H9 (cell line): ENCODE measurements around the gene XPC. TPM values are rescaled to one million over a fixed set of nuclear protein-coding genes. Genes with fewer than 3 reads are reported as not detected.
A peak's percentile ranks its signal among the peaks of the same experiment; 100 is the strongest.

Experiments
- DNase-seq: peaks from one replicate; pipeline ENCODE4 v3.0.0-alpha.2; 2017
- H2AFZ ChIP-seq: one replicate; pipeline ENCODE4 v1.6.1; 2013; ENCODE audit warnings: mild to moderate bottlenecking, low read length, control low read depth, moderate library complexity
- H2AK5ac ChIP-seq: 2 replicates; pipeline ENCODE4 v1.6.1; 2013; ENCODE audit warnings: low read length, control low read depth, mixed read lengths; ENCODE audit not compliant: insufficient read length
- H2BK120ac ChIP-seq: one replicate; pipeline ENCODE4 v1.6.1; 2013; ENCODE audit warnings: low read depth, mild to moderate bottlenecking, low read length, control low read depth, inconsistent platforms; ENCODE audit not compliant: poor library complexity, severe bottlenecking
- H2BK12ac ChIP-seq: 2 replicates; pipeline ENCODE4 v1.6.1; 2013; ENCODE audit warnings: low read length, control low read depth, mixed read lengths, low read depth; ENCODE audit not compliant: insufficient read length
- H2BK15ac ChIP-seq: 2 replicates; pipeline ENCODE4 v1.6.1; 2013; ENCODE audit warnings: low read depth, low read length, control low read depth
- H2BK20ac ChIP-seq: one replicate; pipeline ENCODE4 v1.6.1; 2013; ENCODE audit warnings: low read depth, mild to moderate bottlenecking, low read length, control low read depth, inconsistent platforms; ENCODE audit not compliant: poor library complexity, severe bottlenecking
- H2BK5ac ChIP-seq: 2 replicates; pipeline ENCODE4 v1.6.1; 2013; ENCODE audit warnings: low read length, control low read depth, mixed read lengths; ENCODE audit not compliant: insufficient read length
- H3K14ac ChIP-seq: 2 replicates; pipeline ENCODE4 v1.6.1; 2013; ENCODE audit warnings: low read length, control low read depth; ENCODE audit not compliant: insufficient read depth
- H3K18ac ChIP-seq: 2 replicates; pipeline ENCODE4 v1.6.1; 2013; ENCODE audit warnings: low read depth, mild to moderate bottlenecking, mixed read lengths, low read length, control low read depth; ENCODE audit not compliant: insufficient read length
- H3K23ac ChIP-seq: 2 replicates; pipeline ENCODE4 v1.6.1; 2013; ENCODE audit warnings: low read length, control low read depth, mixed read lengths, low read depth; ENCODE audit not compliant: insufficient read length
- H3K23me2 ChIP-seq: 2 replicates; pipeline ENCODE4 v1.6.1; 2013; ENCODE audit warnings: low read depth, mild to moderate bottlenecking, mixed read lengths, low read length, control low read depth; ENCODE audit not compliant: insufficient read length, poor library complexity, severe bottlenecking
- H3K27ac ChIP-seq: 2 replicates; pipeline ENCODE4 v1.5.1; 2013; ENCODE audit warnings: low read length, control low read depth, mixed read lengths, low read depth; ENCODE audit not compliant: insufficient read length
- H3K27me3 ChIP-seq: 2 replicates; pipeline ENCODE4 v1.6.1; 2013; ENCODE audit warnings: low read length, control low read depth, inconsistent platforms; ENCODE audit not compliant: insufficient read depth
- H3K4ac ChIP-seq: 2 replicates; pipeline ENCODE4 v1.6.1; 2013; ENCODE audit warnings: low read depth, mild to moderate bottlenecking, control low read depth, inconsistent platforms, low read length, moderate library complexity
- H3K4me1 ChIP-seq: 2 replicates; pipeline ENCODE4 v1.6.1; 2013; ENCODE audit warnings: low read length, control low read depth, inconsistent platforms; ENCODE audit not compliant: insufficient read depth
- H3K4me2 ChIP-seq: 2 replicates; pipeline ENCODE4 v1.6.1; 2013; ENCODE audit warnings: low read length, control low read depth, mixed read lengths; ENCODE audit not compliant: insufficient read length, insufficient read depth
- H3K56ac ChIP-seq: 2 replicates; pipeline ENCODE4 v1.6.1; 2013; ENCODE audit warnings: low read depth, mild to moderate bottlenecking, mixed read lengths, low read length, control low read depth; ENCODE audit not compliant: insufficient read length
- H3K79me1 ChIP-seq: 2 replicates; pipeline ENCODE4 v1.6.1; 2013; ENCODE audit warnings: low read depth, mild to moderate bottlenecking, moderate library complexity, low read length, control low read depth, inconsistent platforms; ENCODE audit not compliant: insufficient read depth, poor library complexity, severe bottlenecking
- H3K79me2 ChIP-seq: 2 replicates; pipeline ENCODE4 v1.6.1; 2013; ENCODE audit warnings: low read length, control low read depth, inconsistent platforms; ENCODE audit not compliant: insufficient read depth
- H3K9ac ChIP-seq: 2 replicates; pipeline ENCODE4 v1.6.1; 2013; ENCODE audit warnings: low read length, control low read depth, mixed read lengths; ENCODE audit not compliant: insufficient read length; ENCODE audit errors: extremely low read depth
- H3K9me3 ChIP-seq: one replicate; pipeline ENCODE4 v1.6.1; 2013; ENCODE audit warnings: low read depth, low read length, inconsistent platforms; ENCODE audit not compliant: control insufficient read depth
- H3T11ph ChIP-seq: one replicate; pipeline ENCODE4 v1.6.1; 2013; ENCODE audit warnings: mild to moderate bottlenecking, low read length, control low read depth, inconsistent platforms
- H4K20me1 ChIP-seq: one replicate; pipeline ENCODE4 v1.6.1; 2013; ENCODE audit not compliant: control insufficient read depth, insufficient read length, insufficient read depth
- H4K5ac ChIP-seq: 2 replicates; pipeline ENCODE4 v1.6.1; 2013; ENCODE audit warnings: low read depth, mild to moderate bottlenecking, mixed read lengths, low read length, control low read depth; ENCODE audit not compliant: insufficient read length
- H4K8ac ChIP-seq: replicated peaks from 2 replicates; pipeline ENCODE4 v1.6.1; 2013; ENCODE audit warnings: low read length, control low read depth, mixed read lengths, low read depth; ENCODE audit not compliant: insufficient read length
- H4K91ac ChIP-seq: 2 replicates; pipeline ENCODE4 v1.6.1; 2013; ENCODE audit warnings: low read depth, mild to moderate bottlenecking, moderate library complexity, mixed read lengths, low read length, control low read depth; ENCODE audit not compliant: insufficient read length
- H3K27ac Mint-ChIP-seq, 3 experiments: 2 replicates in 2 of 3; 3 replicates in 1 of 3; pipeline ENCODE4 v1.8.0; 2020 to 2021; ENCODE audit warnings: mixed read lengths in 3 of 3, mild to moderate bottlenecking in 1 of 3, moderate library complexity in 1 of 3
- H3K27me3 Mint-ChIP-seq: 2 replicates; pipeline ENCODE4 v1.8.0; 2021; ENCODE audit warnings: low read depth, mild to moderate bottlenecking, moderate library complexity, mixed read lengths
- H3K36me3 Mint-ChIP-seq, 3 experiments: 2 replicates in 2 of 3; 3 replicates in 1 of 3; pipeline ENCODE4 v1.8.0; 2020 to 2021; ENCODE audit warnings: low read depth in 3 of 3, mixed read lengths in 3 of 3; ENCODE audit not compliant: insufficient read depth in 1 of 3
- H3K4me1 Mint-ChIP-seq, 2 experiments: 2 replicates each; pipeline ENCODE4 v1.8.0; 2020; ENCODE audit warnings: mixed read lengths in 2 of 2
- H3K4me3 Mint-ChIP-seq, 2 experiments: 2 replicates in 1 of 2; 3 replicates in 1 of 2; pipeline ENCODE4 v1.8.0; 2020 to 2021; ENCODE audit warnings: mild to moderate bottlenecking in 2 of 2, mixed read lengths in 2 of 2, moderate library complexity in 1 of 2
- H3K9me3 Mint-ChIP-seq, 2 experiments: 2 replicates in 1 of 2; 3 replicates in 1 of 2; pipeline ENCODE4 v1.8.0; 2020; ENCODE audit warnings: mild to moderate bottlenecking in 2 of 2, mixed read lengths in 2 of 2, moderate library complexity in 1 of 2
- CTCF ChIP-seq: fragments of 200-600 bp; sonication (generic); conservative IDR thresholded peaks from 3 replicates; pipeline ENCODE4 v1.8.0; 2021; ENCODE audit warnings: antibody characterized with exemption, mild to moderate bottlenecking
- WGBS: extraction: QIAGEN DNeasy Blood & Tissue Kit; methylation state at CpG from one replicate; pipeline ENCODE4 v1.1.7; 2013; ENCODE audit warnings: missing lambda C conversion rate, low lambda C conversion rate, mixed read lengths; ENCODE audit not compliant: insufficient read length; ENCODE audit errors: extremely low coverage; 5-methylcytosine and 5-hydroxymethylcytosine counted together
- total RNA-seq: library from RNA; stranded (reverse); gene quantifications from 2 replicates; pipeline ENCODE4 v1.2.1, GENCODE V29; 2021

Gene XPC
- total RNA-seq, 1 experiment from 2014 or later, result 30.3 TPM

GRCh38 chr3:14179795-14180194, 1.4 kb upstream of the XPC start:
- no peak overlapping the region for H4K5ac ChIP-seq
- peaks cover 26 to 33% of the 10 kb centered on the region in 2 experiments for H3K4me1 Mint-ChIP-seq
- no peak for DNase-seq
- no peak overlapping the region for H3K14ac ChIP-seq
- no peak overlapping the region for H2BK15ac ChIP-seq
- H4K20me1 ChIP-seq, result no peaks in the 10 kb centered on the region
- no peak overlapping the region for H3K4ac ChIP-seq
- peaks cover 2% of the 10 kb centered on the region for H3K79me1 ChIP-seq
- H3K9ac ChIP-seq, result peak overlapping the region; percentile 99
- H2AFZ ChIP-seq, result no peak overlapping the region
- no peak overlapping the region for H3K23ac ChIP-seq
- no peak overlapping the region for H3K27ac ChIP-seq
- peak overlapping the region; percentile 98 for H3K4me3 Mint-ChIP-seq
- no peaks in the 10 kb centered on the region for H3K27me3 ChIP-seq
- H4K91ac ChIP-seq, result no peak overlapping the region
- TF ChIP-seq CTCF, result no peak
- H3K9me3 ChIP-seq, result no peaks in the 10 kb centered on the region
- no peak overlapping the region for H3T11ph ChIP-seq
- H3K27ac Mint-ChIP-seq, result peak overlapping the region in 2 of 3 experiments; percentile 14 to 100; a peak in 3 of 7 replicates
- no peak overlapping the region for H3K18ac ChIP-seq
- H3K4me1 ChIP-seq, result no peaks in the 10 kb centered on the region
- no peak overlapping the region for H2BK20ac ChIP-seq
- H2AK5ac ChIP-seq, result no peak overlapping the region
- peaks cover 13% of the 10 kb centered on the region for H3K23me2 ChIP-seq
- H4K8ac ChIP-seq, result no peak overlapping the region
- H3K27me3 Mint-ChIP-seq, result no peaks in the 10 kb centered on the region
- no peak overlapping the region for H2BK120ac ChIP-seq
- H3K56ac ChIP-seq, result no peak overlapping the region
- H2BK12ac ChIP-seq, result no peak overlapping the region
- H2BK5ac ChIP-seq, result no peak overlapping the region
- H3K79me2 ChIP-seq, result peaks cover 11% of the 10 kb centered on the region; the same call in 1 of the 2 replicates
- H3K9me3 Mint-ChIP-seq, result peaks cover 0 to 3% of the 10 kb centered on the region in 2 experiments; a peak in 1 of 5 replicates
- WGBS, result no CpG with 5 or more reads among the region's 1 CpG
- peaks cover 16 to 31% (median 28%) of the 10 kb centered on the region in 3 experiments for H3K36me3 Mint-ChIP-seq
- peak overlapping the region; percentile 86 for H3K4me2 ChIP-seq
